RWPE1 (cell line): ENCODE measurements around the gene AARS1.
"Not testable (repeated sequence)": the region's sequence is repeated elsewhere in the genome, so short reads cannot be mapped to it uniquely, and the experiment has no call there.

Experiments
- CTCF ChIA-PET: fragments of 350-600 bp; sonication (Branson Sonifier 250); formaldehyde crosslinking; extraction: SDS; loops from one replicate; lab custom pipeline; 2021; lab: Yijun Ruan, JAX
- POLR2A ChIA-PET: fragments of 400-600 bp; formaldehyde crosslinking; extraction: SDS; loops from one replicate; lab custom pipeline; 2020; ENCODE audit warnings: antibody characterized with exemption; ENCODE audit not compliant: low non-redundant PET; lab: Yijun Ruan, JAX
- DNase-seq: peaks from one replicate; pipeline ENCODE4 v3.0.0; 2012; ENCODE audit warnings: low spot score
- H3K27ac ChIP-seq: fragments of 450-650 bp; 2 replicates; pipeline ENCODE4 v1.5.1; 2017
- TF ChIP-seq, protein P1 (sequence below): fragments of 450-650 bp; conservative IDR thresholded peaks from 2 replicates; pipeline ENCODE4 v1.5.1; 2017; ENCODE audit warnings: low read depth, mild to moderate bottlenecking

The AARS1 gene

DNA sequence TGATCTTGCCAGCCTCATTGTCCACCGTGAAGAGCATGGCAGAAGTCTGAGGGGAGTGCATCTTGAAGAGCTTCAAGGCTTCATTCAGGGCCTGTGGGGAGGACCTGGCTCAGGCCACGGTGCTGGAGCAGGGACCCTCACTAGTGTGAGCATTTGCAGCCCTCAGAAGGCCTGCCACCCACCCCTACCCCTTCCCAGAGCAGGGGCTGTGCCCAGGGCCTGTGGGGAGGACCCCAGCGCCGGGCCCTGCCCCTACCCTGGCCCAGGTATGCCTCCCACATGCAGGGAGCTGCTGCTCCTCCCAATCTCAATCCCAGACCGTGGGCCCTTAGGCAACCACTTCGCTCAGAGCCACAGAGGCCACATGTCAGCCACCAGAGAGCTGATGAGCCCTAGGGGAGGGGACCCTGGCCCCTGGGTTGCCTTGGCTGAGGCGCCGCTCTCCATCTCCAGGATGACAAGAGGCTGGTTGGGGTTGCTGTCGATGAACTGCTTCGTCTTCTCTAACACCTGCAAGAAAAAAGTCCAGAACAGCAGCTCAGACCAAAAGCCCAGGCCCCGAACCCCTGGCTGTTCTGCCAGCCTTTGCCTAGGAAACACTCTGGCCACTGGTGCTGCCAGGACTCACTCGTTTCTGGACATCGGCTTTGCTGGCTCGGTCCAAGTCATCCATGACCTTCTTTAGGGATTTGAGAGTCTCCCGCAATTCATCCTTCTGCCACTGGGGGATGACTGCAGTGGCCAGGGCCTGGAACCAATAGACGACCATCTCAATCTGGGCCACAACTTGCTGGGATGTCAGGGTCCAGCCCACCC lies 35.8 kb downstream of the AARS1 start:
- TF ChIP-seq, protein P1, sequence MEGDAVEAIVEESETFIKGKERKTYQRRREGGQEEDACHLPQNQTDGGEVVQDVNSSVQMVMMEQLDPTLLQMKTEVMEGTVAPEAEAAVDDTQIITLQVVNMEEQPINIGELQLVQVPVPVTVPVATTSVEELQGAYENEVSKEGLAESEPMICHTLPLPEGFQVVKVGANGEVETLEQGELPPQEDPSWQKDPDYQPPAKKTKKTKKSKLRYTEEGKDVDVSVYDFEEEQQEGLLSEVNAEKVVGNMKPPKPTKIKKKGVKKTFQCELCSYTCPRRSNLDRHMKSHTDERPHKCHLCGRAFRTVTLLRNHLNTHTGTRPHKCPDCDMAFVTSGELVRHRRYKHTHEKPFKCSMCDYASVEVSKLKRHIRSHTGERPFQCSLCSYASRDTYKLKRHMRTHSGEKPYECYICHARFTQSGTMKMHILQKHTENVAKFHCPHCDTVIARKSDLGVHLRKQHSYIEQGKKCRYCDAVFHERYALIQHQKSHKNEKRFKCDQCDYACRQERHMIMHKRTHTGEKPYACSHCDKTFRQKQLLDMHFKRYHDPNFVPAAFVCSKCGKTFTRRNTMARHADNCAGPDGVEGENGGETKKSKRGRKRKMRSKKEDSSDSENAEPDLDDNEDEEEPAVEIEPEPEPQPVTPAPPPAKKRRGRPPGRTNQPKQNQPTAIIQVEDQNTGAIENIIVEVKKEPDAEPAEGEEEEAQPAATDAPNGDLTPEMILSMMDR: peak; percentile 69
- POLR2A ChIA-PET: no interaction called here
- CTCF ChIA-PET: interaction anchor here (0.6 to 1.7 kb wide), 4 partner anchors 9 to 22 kb away, joined by 3 to 5 read pairs (median 4); no protein-coding TSS in a partner anchor
- peak overlapping the region; percentile 94 for H3K27ac ChIP-seq
- peak; percentile 32 for DNase-seq

- H3K27ac ChIP-seq: peak overlapping the region; percentile 94
- ChIA-PET POLR2A (interaction anchor here (1.2 kb wide), 1 partner anchor 14 kb away, joined by 4 read pairs; no protein-coding TSS in a partner anchor), CTCF (interaction anchor here (0.6 to 1.7 kb wide), 7 partner anchors 12 to 47 kb away, joined by 3 to 6 read pairs (median 3); partner anchors contain the start of gene DDX19B)
- DNase-seq: no peak
- TF ChIP-seq, protein P1: no peak
Measured at GRCh38 chr16:70252355-70252988, 36.8 kb downstream of the AARS1 start.

GRCh38 chr16:70251629-70252354 lies 37.5 kb downstream of the AARS1 start, which contains the start of gene EXOSC6:
Gene EXOSC6, minus strand, starts transcription at chr16:70251940. Its CDS starts 40 bp downstream, at chr16:70251900.
- peak; percentile 92 for DNase-seq
- TF ChIP-seq, protein P1: peak; percentile 92
- H3K27ac ChIP-seq: peak within 1 kb of the TSS; percentile 94
- CTCF ChIA-PET: interaction anchor here (0.6 to 1.3 kb wide), 6 partner anchors 13 to 47 kb away, joined by 3 to 6 read pairs (median 3); partner anchors contain the start of gene DDX19B
- POLR2A ChIA-PET: interaction anchor here (1.2 kb wide), 1 partner anchor 15 kb away, joined by 4 read pairs; no protein-coding TSS in a partner anchor

GRCh38 chr16:70250748-70251628 lies 38.3 kb downstream of the AARS1 start:
- ChIA-PET POLR2A (interaction anchor here (1.2 kb wide), 1 partner anchor 16 kb away, joined by 4 read pairs; no protein-coding TSS in a partner anchor), CTCF (interaction anchor here (1.0 to 1.3 kb wide), 2 partner anchors 14 to 48 kb away, joined by 3 to 4 read pairs; partner anchors contain the start of gene DDX19B)
- TF ChIP-seq, protein P1: no peak
- peak overlapping the region; percentile 94 for H3K27ac ChIP-seq
- DNase-seq: peak; percentile 45

DNA sequence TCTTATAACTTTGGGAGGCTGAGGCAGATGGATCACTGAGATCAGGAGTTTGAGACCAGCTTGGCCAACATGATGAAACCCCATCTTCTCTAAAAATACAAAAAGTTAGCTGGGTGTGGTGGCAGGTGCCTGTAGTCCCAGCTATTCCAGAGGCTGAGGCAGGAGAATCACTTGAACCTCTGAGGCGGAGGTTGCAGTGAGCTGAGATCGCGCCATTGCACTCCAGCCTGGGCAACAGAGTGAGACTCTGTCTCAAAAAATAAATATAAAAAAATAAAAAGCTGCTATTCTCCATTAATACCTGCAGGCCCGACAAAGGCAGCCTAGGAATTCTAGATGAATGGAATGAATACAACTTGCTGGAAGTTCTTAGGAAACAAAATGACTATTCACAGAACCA lies 39.6 kb downstream of the AARS1 start:
- CTCF ChIA-PET: interaction anchor here (0.7 kb wide), 1 partner anchor 16 kb away, joined by 3 read pairs; no protein-coding TSS in a partner anchor
- POLR2A ChIA-PET, H3K27ac ChIP-seq, DNase-seq: not testable (repeated sequence)

GRCh38 chr16:70238773-70239172 lies 50.5 kb downstream of the AARS1 start:
- DNase-seq, CTCF ChIA-PET, POLR2A ChIA-PET, H3K27ac ChIP-seq: not testable (repeated sequence)

GRCh38 chr16:70231831-70232230 lies 57.5 kb downstream of the AARS1 start:
- H3K27ac ChIP-seq, DNase-seq, POLR2A ChIA-PET, CTCF ChIA-PET: not testable (repeated sequence)

DNA sequence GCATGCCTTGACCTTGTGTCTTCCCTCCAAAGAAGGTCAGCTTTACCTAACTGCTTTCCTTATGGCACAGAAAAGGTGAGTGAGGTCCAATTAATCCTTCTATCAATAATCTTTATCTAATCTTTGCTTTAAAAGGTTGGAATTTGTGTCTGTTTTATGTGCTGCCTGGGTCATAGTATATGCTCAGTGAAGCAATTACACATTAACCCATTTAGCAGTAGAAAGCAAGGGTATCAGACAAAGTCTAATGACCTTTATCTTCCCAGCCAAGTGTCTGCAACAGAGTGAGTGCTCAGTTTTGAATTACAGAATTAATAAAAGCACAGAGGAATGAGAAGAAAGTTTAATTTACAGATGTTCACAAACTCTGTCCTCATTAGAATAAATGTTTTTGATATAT lies 63.3 kb downstream of the AARS1 start:
- POLR2A ChIA-PET: interaction anchor here (0.5 kb wide), 1 partner anchor 48 kb away, joined by 3 read pairs; no protein-coding TSS in a partner anchor

GRCh38 chr16:70225430-70225829 lies 63.9 kb downstream of the AARS1 start:
- H3K27ac ChIP-seq, DNase-seq, CTCF ChIA-PET: not testable (repeated sequence)
- POLR2A ChIA-PET: interaction anchor here (0.5 kb wide), 1 partner anchor 49 kb away, joined by 3 read pairs; no protein-coding TSS in a partner anchor

More for the DNA sequence above, 63.3 kb downstream of the AARS1 start:
- CTCF ChIA-PET, H3K27ac ChIP-seq, DNase-seq: not testable (repeated sequence)

DNA sequence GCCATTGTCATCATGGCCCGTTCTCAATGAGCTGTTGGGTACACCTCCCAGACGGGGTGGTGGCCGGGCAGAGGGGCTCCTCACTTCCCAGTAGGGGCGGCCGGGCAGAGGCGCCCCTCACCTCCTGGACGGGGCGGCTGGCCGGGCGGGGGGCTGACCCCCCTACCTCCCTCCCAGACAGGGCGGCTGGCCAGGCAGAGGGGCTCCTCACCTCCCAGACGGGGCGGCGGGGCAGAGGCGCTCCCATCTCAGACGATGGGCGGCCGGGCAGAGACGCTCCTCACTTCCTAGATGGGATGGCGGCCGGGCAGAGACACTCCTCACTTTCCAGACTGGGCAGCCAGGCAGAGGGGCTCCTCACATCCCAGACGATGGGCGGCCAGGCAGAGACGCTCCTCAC lies 64.7 kb downstream of the AARS1 start:
- POLR2A ChIA-PET, CTCF ChIA-PET, H3K27ac ChIP-seq, DNase-seq: not testable (repeated sequence)
